ENCODE results near the gene PRSS57. TPM values are rescaled to one million over a fixed set of nuclear protein-coding genes. Genes with fewer than 3 reads are reported as not detected.

Gene PRSS57
- total RNA-seq, 4 donors from 2014 or later, result not detected

- WGBS, 2 donors, result 30 to 31% methylated on average over 28 to 31 of the region's 31 CpGs
- intact Hi-C loops (cut with DNase I), result no loop called here
Observed at GRCh38 chr19:661427-662196, 33.6 kb downstream of the PRSS57 start.

DNA sequence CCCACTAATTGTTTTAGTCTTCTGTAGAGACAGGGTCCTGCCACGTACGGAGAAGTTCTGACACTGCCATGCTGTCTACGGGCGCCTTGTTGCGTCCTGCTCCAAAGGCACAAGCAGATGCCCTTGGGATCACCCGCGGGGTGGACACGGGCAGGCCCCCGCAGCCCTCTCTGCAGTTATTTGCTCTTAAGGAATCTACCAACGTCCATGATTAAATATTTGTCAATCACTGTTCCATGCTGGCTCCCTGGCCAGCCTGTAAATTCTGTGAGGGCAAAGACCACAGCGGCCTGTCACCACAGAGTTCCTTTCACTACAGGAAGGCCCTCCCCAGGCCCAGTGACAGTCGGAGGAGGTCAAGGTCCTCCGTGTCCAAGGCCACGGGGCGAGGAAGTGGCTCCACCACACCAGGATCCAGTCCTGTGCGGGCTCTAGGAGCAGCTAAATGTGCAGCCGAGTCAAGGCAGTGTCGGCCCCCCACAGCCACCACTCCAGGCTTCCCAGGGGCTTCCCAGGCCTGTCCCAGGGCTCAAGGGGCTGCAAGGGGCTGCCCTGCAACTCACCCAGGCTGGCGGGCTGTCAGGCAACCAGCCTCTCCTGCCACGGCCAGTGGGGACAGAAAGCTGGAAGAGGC, 34.3 kb downstream of the PRSS57 start:
- Histone ChIP-seq H3K36me3 (no peaks in the 10 kb centered on the region), H3K27me3 (no peaks in the 10 kb centered on the region), H3K4me1 (peaks cover 27 to 50% of the 10 kb centered on the region in 2 donors), H3K27ac (peak overlapping the region in 2 of 3 donors; percentile 17 to 40), H3K4me3 (replicated peaks in 1 of 3) (peak overlapping the region in 1 of 3 donors; percentile 98), H3K9me3 (no peaks in the 10 kb centered on the region)
- WGBS, 2 donors, result 71 to 74% methylated on average over 5 to 17 of the region's 20 CpGs
- intact Hi-C loops (cut with DNase I), result no loop called here
- TF ChIP-seq POLR2A (IDR thresholded peaks at IDR 0.05) (no peak), CTCF (IDR thresholded peaks at IDR 0.05) (no peak)
- DNase-seq, result no peak

More at GRCh38 chr19:661427-662196, 33.6 kb downstream of the PRSS57 start:
- Histone ChIP-seq H3K36me3 (no peaks in the 10 kb centered on the region), H3K27ac (peak overlapping the region in 2 of 3 donors; percentile 40 to 77), H3K27me3 (no peaks in the 10 kb centered on the region), H3K9me3 (no peaks in the 10 kb centered on the region), H3K4me3 (replicated peaks in 1 of 3) (peak overlapping the region; percentile 82 to 98 (median 94)), H3K4me1 (peaks cover 27 to 50% of the 10 kb centered on the region in 2 donors)
- no peak for TF ChIP-seq POLR2A (IDR thresholded peaks at IDR 0.05)
- no peak for TF ChIP-seq CTCF (IDR thresholded peaks at IDR 0.05)
- DNase-seq, result no peak

DNA sequence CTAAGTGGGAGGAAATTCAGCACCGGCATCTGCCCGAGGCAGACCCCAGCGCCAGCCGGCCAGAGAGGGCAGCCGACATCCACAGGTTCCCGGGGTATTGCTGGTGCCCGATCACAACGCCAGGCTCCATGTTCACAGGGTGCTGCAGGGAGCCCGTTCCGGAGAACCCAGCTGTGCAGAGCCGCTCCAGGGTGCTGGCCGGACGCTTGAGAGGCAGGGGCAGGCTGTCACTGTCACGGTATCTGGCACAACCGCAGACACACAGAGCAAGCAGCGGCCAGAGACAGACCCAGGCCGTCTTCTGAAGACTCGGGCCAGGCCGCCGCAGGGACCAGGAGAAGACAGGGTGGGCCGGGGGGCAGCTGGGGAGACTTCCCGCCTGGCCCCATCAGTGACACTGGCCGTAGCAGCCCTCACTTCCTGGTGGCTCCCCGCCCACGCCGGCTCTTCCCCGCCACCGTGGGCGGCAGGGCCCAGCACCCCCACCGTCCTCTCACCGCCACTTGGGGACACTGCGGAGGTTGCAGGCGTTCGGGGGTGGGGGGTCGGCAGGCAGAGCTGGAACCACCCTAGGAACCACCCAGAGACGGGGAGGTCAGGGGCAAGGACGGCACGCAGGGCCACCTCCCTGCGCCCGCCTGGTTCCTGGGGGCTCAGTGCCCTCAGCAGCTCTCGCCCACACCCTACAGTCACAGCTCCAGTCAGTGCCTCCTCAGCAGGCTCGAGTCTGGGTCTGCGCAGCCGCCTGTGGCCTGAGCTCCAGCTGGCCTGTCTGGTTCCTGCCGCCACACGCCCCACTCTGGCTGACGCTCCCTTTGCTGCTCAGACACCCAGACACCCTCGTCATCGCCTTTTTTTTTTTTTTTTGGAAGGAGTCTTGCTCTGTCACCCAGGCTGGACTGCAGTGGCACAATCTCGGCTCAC, 36.1 kb downstream of the PRSS57 start:
- Histone ChIP-seq H3K27me3 (no peaks in the 10 kb centered on the region), H3K27ac (no peak overlapping the region), H3K9me3 (no peaks in the 10 kb centered on the region), H3K4me1 (peaks cover 27 to 39% of the 10 kb centered on the region in 2 donors), H3K36me3 (no peaks in the 10 kb centered on the region), H3K4me3 (replicated peaks in 1 of 3) (no peak overlapping the region)
- TF ChIP-seq POLR2A (IDR thresholded peaks at IDR 0.05), result no peak
- no peak for TF ChIP-seq CTCF (IDR thresholded peaks at IDR 0.05)
- intact Hi-C loops (cut with DNase I), result no loop called here
- no peak for DNase-seq
- 72 to 86% methylated on average over 10 to 23 of the region's 50 CpGs for WGBS, 2 donors

GRCh38 chr19:658059-658839, 37.0 kb downstream of the PRSS57 start:
- 87 to 97% methylated on average over 11 to 21 of the region's 33 CpGs for WGBS, 2 donors
- peaks cover 20 to 30% of the 10 kb centered on the region in 2 donors for H3K4me1 ChIP-seq
- intact Hi-C loops (cut with DNase I), result no loop called here

More at GRCh38 chr19:658059-658839, 37.0 kb downstream of the PRSS57 start:
- Histone ChIP-seq H3K27ac (no peak overlapping the region), H3K27me3 (no peaks in the 10 kb centered on the region), H3K4me3 (replicated peaks in 1 of 3) (no peak overlapping the region), H3K36me3 (no peaks in the 10 kb centered on the region), H3K9me3 (no peaks in the 10 kb centered on the region)
- TF ChIP-seq POLR2A (IDR thresholded peaks at IDR 0.05) (no peak), CTCF (IDR thresholded peaks at IDR 0.05) (no peak)
- DNase-seq, result no peak
